Cerebellar cortex (tissue), 1 donor: Measurements from ENCODE around the gene GRIA3.
"Not testable (repeated sequence)": the region's sequence is repeated elsewhere in the genome, so short reads cannot be mapped to it uniquely, and the experiment has no call there.

Source experiments
- DNase-seq: peaks from one replicate; pipeline ENCODE4 v3.0.0-alpha.2; 2015; ENCODE audit warnings: low spot score

The GRIA3 gene

GRCh38 chrX:123348468-123348867 is 164.4 kb downstream of the GRIA3 start:
- no peak for DNase-seq

- no peak for DNase-seq
Observed at GRCh38 chrX:123350226-123350625, 166.1 kb downstream of the GRIA3 start.

GRCh38 chrX:123357941-123358340 is 173.9 kb downstream of the GRIA3 start:
- DNase-seq = no peak

GRCh38 chrX:123358457-123358856 is 174.4 kb downstream of the GRIA3 start:
- no peak for DNase-seq

GRCh38 chrX:123361371-123361770 is 177.3 kb downstream of the GRIA3 start:
- no peak for DNase-seq

GRCh38 chrX:123386196-123386595 is 202.1 kb downstream of the GRIA3 start:
- DNase-seq = not testable (repeated sequence)

GRCh38 chrX:123392921-123393320 is 208.8 kb downstream of the GRIA3 start:
- DNase-seq = no peak

- DNase-seq = no peak
Observed at GRCh38 chrX:123399709-123400108, 215.6 kb downstream of the GRIA3 start.

GRCh38 chrX:123405231-123405630 is 221.2 kb downstream of the GRIA3 start:
- DNase-seq = no peak

GRCh38 chrX:123408821-123409737 is 225.0 kb downstream of the GRIA3 start:
- no peak for DNase-seq

GRCh38 chrX:123422875-123423274 is 238.8 kb downstream of the GRIA3 start:
- peak; percentile 10 for DNase-seq

GRCh38 chrX:123424546-123424945 is 240.5 kb downstream of the GRIA3 start:
- no peak for DNase-seq

- DNase-seq = no peak
Observed at GRCh38 chrX:123425471-123425870, 241.4 kb downstream of the GRIA3 start.

GRCh38 chrX:123425904-123426303 is 241.8 kb downstream of the GRIA3 start:
- DNase-seq = no peak

- DNase-seq = no peak
Observed at GRCh38 chrX:123432361-123433150, 248.5 kb downstream of the GRIA3 start.

GRCh38 chrX:123436512-123437136 is 252.5 kb downstream of the GRIA3 start:
- DNase-seq = no peak

GRCh38 chrX:123439926-123440325 is 255.8 kb downstream of the GRIA3 start:
- DNase-seq = not testable (repeated sequence)

GRCh38 chrX:123442764-123443163 is 258.7 kb downstream of the GRIA3 start:
- DNase-seq = no peak

GRCh38 chrX:123447506-123447905 is 263.4 kb downstream of the GRIA3 start:
- DNase-seq = no peak

- no peak for DNase-seq
Observed at GRCh38 chrX:123449335-123449734, 265.3 kb downstream of the GRIA3 start.

- DNase-seq = peak; percentile 6
Observed at GRCh38 chrX:123450222-123450621, 266.1 kb downstream of the GRIA3 start.

- DNase-seq = no peak
Observed at GRCh38 chrX:123454712-123455431, 270.8 kb downstream of the GRIA3 start.
